K562 (cell line): ENCODE data around the gene ADORA2B. TPM values are rescaled to one million over a fixed set of nuclear protein-coding genes. Genes with fewer than 3 reads are reported as not detected.

ENCODE experiments used
- CHD4 ChIP-seq: fragments of 200-600 bp; sonication (generic); IDR thresholded peaks from 3 replicates; pipeline ENCODE4 v1.6.1; 2012; ENCODE audit warnings: low read depth, mild to moderate bottlenecking, mixed read lengths, low read length, inconsistent platforms; ENCODE audit not compliant: insufficient read depth, insufficient replicate concordance, poor library complexity, severe bottlenecking
- EZH2 ChIP-seq: IDR thresholded peaks from 2 replicates; pipeline ENCODE4 v1.6.1; 2012; ENCODE audit warnings: low read depth, mild to moderate bottlenecking, inconsistent platforms, low read length, borderline replicate concordance
- HLTF ChIP-seq: fragments of 450-650 bp; IDR thresholded peaks from 2 replicates; pipeline ENCODE4 v1.6.1; 2016
- KAT7 ChIP-seq: sonication (generic); formaldehyde crosslinking; IDR thresholded peaks from 2 replicates; pipeline ENCODE4 v1.8.0; 2022; ENCODE audit warnings: missing genetic modification reagents, mild to moderate bottlenecking, borderline replicate concordance
- MEIS2 ChIP-seq: fragments of 450-650 bp; IDR thresholded peaks from 2 replicates; pipeline ENCODE4 v1.6.1; 2014; ENCODE audit warnings: mild to moderate bottlenecking; ENCODE audit not compliant: partially characterized antibody
- NCOA6 ChIP-seq: fragments of 450-650 bp; IDR thresholded peaks from 2 replicates; pipeline ENCODE4 v1.6.1; 2017; ENCODE audit warnings: mild to moderate bottlenecking
- NR2C2 ChIP-seq, 2 experiments: fragments of 200-800 bp in 1 of 2; sonication (Bioruptor generic) in 1 of 2; sonication (generic) in 1 of 2; formaldehyde crosslinking in 1 of 2; IDR thresholded peaks; 2 replicates each; pipeline versions ENCODE4 v1.6.1 to v1.8.0; 2016 to 2022; ENCODE audit warnings: mild to moderate bottlenecking in 1 of 2, missing compliant biosample characterization in 1 of 2, missing genetic modification characterization in 1 of 2, missing genetic modification reagents in 1 of 2
- NR3C1 ChIP-seq: sonication (generic); formaldehyde crosslinking; IDR thresholded peaks from 2 replicates; pipeline ENCODE4 v1.8.1; 2022; ENCODE audit warnings: missing genetic modification reagents
- NRF1 ChIP-seq, 2 experiments: fragments of 450-650 bp; IDR thresholded peaks in 1 of 2; conservative IDR thresholded peaks in 1 of 2; 2 replicates each; pipeline ENCODE4 v1.6.1; 2014; ENCODE audit warnings: mild to moderate bottlenecking in 2 of 2
- PHTF2 ChIP-seq: fragments of 250-450 bp; sonication (Bioruptor Pico); IDR thresholded peaks from 2 replicates; pipeline ENCODE4 v1.5.0; 2021; ENCODE audit warnings: mild to moderate bottlenecking
- POLR3G ChIP-seq: IDR thresholded peaks from 2 replicates; pipeline ENCODE4 v1.6.1; 2011; ENCODE audit not compliant: insufficient read length, insufficient replicate concordance; ENCODE audit errors: extremely low read depth
- RB1 ChIP-seq: fragments of 450-650 bp; IDR thresholded peaks from 2 replicates; pipeline ENCODE4 v1.6.1; 2017; ENCODE audit warnings: low read depth, mild to moderate bottlenecking
- TRIM24 ChIP-seq, 2 experiments: fragments of 450-650 bp; IDR thresholded peaks; 2 replicates each; pipeline ENCODE4 v1.6.1; 2016
- ZBTB17 ChIP-seq: fragments of 450-650 bp; formaldehyde crosslinking; IDR thresholded peaks from 2 replicates; pipeline ENCODE4 v1.4.0; 2020; ENCODE audit warnings: mild to moderate bottlenecking
- ZNF121 ChIP-seq: sonication (generic); formaldehyde crosslinking; conservative IDR thresholded peaks from 2 replicates; pipeline ENCODE4 v1.8.0; 2022; ENCODE audit warnings: missing genetic modification reagents
- ZNF75A ChIP-seq: fragments of 450-650 bp; formaldehyde crosslinking; IDR thresholded peaks from 2 replicates; pipeline ENCODE4 v1.4.0; 2020; ENCODE audit warnings: mild to moderate bottlenecking
- polyA plus RNA-seq, 8 experiments: library from polyadenylated mRNA; depleted of rRNA in 4 of 8; stranded (reverse) in 5 of 8; unstranded in 3 of 8; fragments of >200 nt; fragmentation: Nextera tagmentation in 2 of 8; fragmentation: Illumina TruSeq in 1 of 8; extraction: Ambion mirVana in 2 of 8; extraction: Trizol in 1 of 8; gene quantifications; 2 replicates each; pipeline versions ENCODE4 v1.2.1 to v1.2.3, GENCODE V29; 2011 to 2014; ENCODE audit warnings: inconsistent platforms in 1 of 8, missing spikeins in 1 of 8
- total RNA-seq, 7 experiments: library from RNA; depleted of rRNA in 6 of 7; stranded (reverse); fragments of >200 nt in 6 of 7; fragmentation: Illumina TruSeq in 2 of 7; extraction: Trizol in 2 of 7; gene quantifications; 2 replicates each; pipeline versions ENCODE4 v1.2.1 to v1.2.3, GENCODE V29; 2011 to 2021; ENCODE audit warnings: low replicate concordance in 1 of 7
- TF ChIP-seq, protein P1 (sequence below), 2 experiments: fragments of 450-650 bp; formaldehyde crosslinking in 1 of 2; IDR thresholded peaks; 2 replicates each; pipeline versions ENCODE4 v1.4.0 to v1.6.1; 2014 to 2020; ENCODE audit warnings: mild to moderate bottlenecking in 2 of 2, borderline replicate concordance in 1 of 2, low read depth in 1 of 2
- TF ChIP-seq, protein P2 (sequence below): fragments of 250-450 bp; sonication (Bioruptor Pico); IDR thresholded peaks from 2 replicates; pipeline ENCODE4 v1.5.0; 2021

ADORA2B gene
- total and polyA plus RNA-seq, 9 of the 15 experiments (the other 6 are each of a cell fraction or from before 2014, with no cell fraction given): 6.4 to 16.6 (median 10.5) TPM

DNA sequence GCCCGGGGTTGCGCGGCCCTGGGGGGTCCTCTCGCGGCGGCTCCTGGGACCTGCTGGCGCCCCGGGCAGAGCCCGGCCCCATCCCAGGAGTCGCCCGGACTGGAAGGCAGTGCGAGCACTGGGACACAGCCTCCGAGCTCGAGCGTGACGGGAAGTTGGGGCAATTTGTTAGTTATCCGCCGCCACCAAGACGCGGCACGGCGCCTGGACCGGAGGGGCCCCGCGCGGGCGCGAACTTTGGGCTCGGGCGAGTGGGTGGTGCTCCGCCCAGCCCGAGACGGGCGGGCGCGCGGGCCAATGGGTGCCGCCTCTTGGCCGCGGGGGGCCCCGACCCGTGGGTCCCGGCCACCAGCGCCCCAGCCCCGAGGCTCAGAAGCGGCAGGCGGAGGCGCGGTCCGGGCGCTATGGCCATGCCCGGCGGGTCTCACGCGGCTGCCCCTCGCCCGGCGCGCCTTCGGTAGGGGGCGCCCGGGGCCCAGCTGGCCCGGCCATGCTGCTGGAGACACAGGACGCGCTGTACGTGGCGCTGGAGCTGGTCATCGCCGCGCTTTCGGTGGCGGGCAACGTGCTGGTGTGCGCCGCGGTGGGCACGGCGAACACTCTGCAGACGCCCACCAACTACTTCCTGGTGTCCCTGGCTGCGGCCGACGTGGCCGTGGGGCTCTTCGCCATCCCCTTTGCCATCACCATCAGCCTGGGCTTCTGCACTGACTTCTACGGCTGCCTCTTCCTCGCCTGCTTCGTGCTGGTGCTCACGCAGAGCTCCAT is at the start of gene ADORA2B (continued):
- no peak for TF ChIP-seq EZH2
- no peak for TF ChIP-seq CHD4
- no peak for TF ChIP-seq PHTF2
- no peak for TF ChIP-seq POLR3G
- no peak for TF ChIP-seq ZNF121 (CRISPR knock-in tag)
- no peak; the same call in 1 of the 2 replicates for TF ChIP-seq KAT7
- TF ChIP-seq NR3C1 (CRISPR knock-in tag): no peak
- TF ChIP-seq, protein P1, sequence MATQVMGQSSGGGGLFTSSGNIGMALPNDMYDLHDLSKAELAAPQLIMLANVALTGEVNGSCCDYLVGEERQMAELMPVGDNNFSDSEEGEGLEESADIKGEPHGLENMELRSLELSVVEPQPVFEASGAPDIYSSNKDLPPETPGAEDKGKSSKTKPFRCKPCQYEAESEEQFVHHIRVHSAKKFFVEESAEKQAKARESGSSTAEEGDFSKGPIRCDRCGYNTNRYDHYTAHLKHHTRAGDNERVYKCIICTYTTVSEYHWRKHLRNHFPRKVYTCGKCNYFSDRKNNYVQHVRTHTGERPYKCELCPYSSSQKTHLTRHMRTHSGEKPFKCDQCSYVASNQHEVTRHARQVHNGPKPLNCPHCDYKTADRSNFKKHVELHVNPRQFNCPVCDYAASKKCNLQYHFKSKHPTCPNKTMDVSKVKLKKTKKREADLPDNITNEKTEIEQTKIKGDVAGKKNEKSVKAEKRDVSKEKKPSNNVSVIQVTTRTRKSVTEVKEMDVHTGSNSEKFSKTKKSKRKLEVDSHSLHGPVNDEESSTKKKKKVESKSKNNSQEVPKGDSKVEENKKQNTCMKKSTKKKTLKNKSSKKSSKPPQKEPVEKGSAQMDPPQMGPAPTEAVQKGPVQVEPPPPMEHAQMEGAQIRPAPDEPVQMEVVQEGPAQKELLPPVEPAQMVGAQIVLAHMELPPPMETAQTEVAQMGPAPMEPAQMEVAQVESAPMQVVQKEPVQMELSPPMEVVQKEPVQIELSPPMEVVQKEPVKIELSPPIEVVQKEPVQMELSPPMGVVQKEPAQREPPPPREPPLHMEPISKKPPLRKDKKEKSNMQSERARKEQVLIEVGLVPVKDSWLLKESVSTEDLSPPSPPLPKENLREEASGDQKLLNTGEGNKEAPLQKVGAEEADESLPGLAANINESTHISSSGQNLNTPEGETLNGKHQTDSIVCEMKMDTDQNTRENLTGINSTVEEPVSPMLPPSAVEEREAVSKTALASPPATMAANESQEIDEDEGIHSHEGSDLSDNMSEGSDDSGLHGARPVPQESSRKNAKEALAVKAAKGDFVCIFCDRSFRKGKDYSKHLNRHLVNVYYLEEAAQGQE (IDR thresholded peaks at IDR 0.05; ENCODE audit: borderline replicate concordance): peak; percentile 64; the same call in 1 of the 2 replicates
- TF ChIP-seq, protein P1 (CRISPR knock-in tag; IDR thresholded peaks at IDR 0.05; ENCODE audit: low read depth): 0 out of 2 replicates have a peak, but pooled peaks have one; percentile 27
- TF ChIP-seq, protein P2, sequence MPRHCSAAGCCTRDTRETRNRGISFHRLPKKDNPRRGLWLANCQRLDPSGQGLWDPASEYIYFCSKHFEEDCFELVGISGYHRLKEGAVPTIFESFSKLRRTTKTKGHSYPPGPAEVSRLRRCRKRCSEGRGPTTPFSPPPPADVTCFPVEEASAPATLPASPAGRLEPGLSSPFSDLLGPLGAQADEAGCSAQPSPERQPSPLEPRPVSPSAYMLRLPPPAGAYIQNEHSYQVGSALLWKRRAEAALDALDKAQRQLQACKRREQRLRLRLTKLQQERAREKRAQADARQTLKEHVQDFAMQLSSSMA: no peak
- TF ChIP-seq ZBTB17 (CRISPR knock-in tag): no peak
- peak; percentile 79 for TF ChIP-seq RB1
- TF ChIP-seq NRF1 (conservative IDR thresholded peaks at IDR 0.05 in 1 of 2, IDR thresholded peaks at IDR 0.05 in 1 of 2): peak in 1 of 2 experiments; percentile 31; a peak in 2 of 4 replicates
- no peak for TF ChIP-seq MEIS2
- TF ChIP-seq NCOA6: peak; percentile 56; the same call in 1 of the 2 replicates
- TF ChIP-seq ZNF75A (CRISPR knock-in tag): no peak
- TF ChIP-seq NR2C2 (CRISPR knock-in tag; IDR thresholded peaks at IDR 0.05): no peak
- no peak for TF ChIP-seq NR2C2 (tag; IDR thresholded peaks at IDR 0.05)
- TF ChIP-seq TRIM24 (IDR thresholded peaks at IDR 0.05): no peak
- no peak for TF ChIP-seq HLTF
